GM10248 (cell line): ENCODE measurements around the gene BRD9.
A peak's percentile ranks its signal among the peaks of the same experiment; 100 is the strongest.

Experiments used
- CTCF ChIA-PET: fragments of 300-600 bp; sonication (Branson Sonifier 250); formaldehyde crosslinking; extraction: SDS; loops from one replicate; lab custom pipeline; 2021; ENCODE audit warnings: antibody characterized with exemption; lab: Yijun Ruan, JAX
- POLR2A ChIA-PET: fragments of 350-650 bp; sonication (Branson Sonifier 250); formaldehyde crosslinking; extraction: SDS; loops from one replicate; lab custom pipeline; 2020; ENCODE audit warnings: antibody characterized with exemption; lab: Yijun Ruan, JAX
- DNase-seq: peaks from one replicate; pipeline ENCODE4 v3.0.0; 2012; ENCODE audit errors: extremely low spot score
- CTCF ChIP-seq: IDR thresholded peaks from 2 replicates; pipeline ENCODE4 v1.5.1; 2012; ENCODE audit warnings: mild to moderate bottlenecking, low read depth; ENCODE audit errors: extremely low read depth, missing control alignments, control extremely low read depth

Gene BRD9

GRCh38 chr5:893711-894110 lies 1.1 kb upstream of the BRD9 start:
- no peak for TF ChIP-seq CTCF
- no peak for DNase-seq
- POLR2A ChIA-PET = no interaction called here
- CTCF ChIA-PET = interaction anchor here (0.7 to 5.4 kb wide), 5 partner anchors 10 to 705 kb away, joined by 3 to 38 read pairs (median 3); partner anchors contain the start of gene PDCD6

- no peak for DNase-seq
- CTCF ChIA-PET = interaction anchor here (0.7 to 5.4 kb wide), 7 partner anchors 11 to 705 kb away, joined by 3 to 38 read pairs (median 3); partner anchors contain the start of gene PDCD6
- no peak for TF ChIP-seq CTCF
- POLR2A ChIA-PET = no interaction called here
Measured at GRCh38 chr5:893137-893506, 521 bp upstream of the BRD9 start.

DNA sequence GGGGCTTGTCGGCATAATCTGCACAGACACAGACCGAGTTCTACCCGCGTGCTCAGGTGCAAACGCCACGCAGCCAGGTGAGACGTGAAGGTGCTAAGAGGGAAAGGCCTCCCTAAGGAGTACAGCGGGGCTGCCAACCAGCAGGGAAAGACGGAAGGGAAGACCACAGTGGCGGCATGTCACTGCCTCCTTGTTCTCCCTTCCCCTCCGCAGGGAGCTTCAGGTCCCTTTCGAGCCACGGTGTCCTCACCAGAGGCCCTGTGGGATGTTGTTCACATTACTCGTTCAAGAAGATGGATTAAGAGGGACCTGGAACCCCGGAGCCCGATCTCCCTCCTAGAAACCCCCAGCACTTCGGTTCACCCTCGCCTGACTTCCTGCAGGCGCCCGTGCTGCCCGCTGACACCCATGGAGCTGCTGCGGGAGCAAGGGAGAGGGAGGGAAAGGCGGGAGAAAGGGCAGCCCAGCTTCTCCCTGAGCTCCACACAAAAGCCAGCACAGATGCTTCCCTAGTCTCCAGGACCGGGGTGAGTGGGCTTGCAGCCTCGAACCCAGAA lies 686 bp downstream of the BRD9 start:
- ChIA-PET POLR2A (no interaction called here), CTCF (interaction anchor here (1.1 to 5.4 kb wide), 5 partner anchors 12 to 575 kb away, joined by 3 to 38 read pairs (median 3); partner anchors contain the start of gene AHRR)
- DNase-seq = peak; percentile 49
- TF ChIP-seq CTCF = no peak

DNA sequence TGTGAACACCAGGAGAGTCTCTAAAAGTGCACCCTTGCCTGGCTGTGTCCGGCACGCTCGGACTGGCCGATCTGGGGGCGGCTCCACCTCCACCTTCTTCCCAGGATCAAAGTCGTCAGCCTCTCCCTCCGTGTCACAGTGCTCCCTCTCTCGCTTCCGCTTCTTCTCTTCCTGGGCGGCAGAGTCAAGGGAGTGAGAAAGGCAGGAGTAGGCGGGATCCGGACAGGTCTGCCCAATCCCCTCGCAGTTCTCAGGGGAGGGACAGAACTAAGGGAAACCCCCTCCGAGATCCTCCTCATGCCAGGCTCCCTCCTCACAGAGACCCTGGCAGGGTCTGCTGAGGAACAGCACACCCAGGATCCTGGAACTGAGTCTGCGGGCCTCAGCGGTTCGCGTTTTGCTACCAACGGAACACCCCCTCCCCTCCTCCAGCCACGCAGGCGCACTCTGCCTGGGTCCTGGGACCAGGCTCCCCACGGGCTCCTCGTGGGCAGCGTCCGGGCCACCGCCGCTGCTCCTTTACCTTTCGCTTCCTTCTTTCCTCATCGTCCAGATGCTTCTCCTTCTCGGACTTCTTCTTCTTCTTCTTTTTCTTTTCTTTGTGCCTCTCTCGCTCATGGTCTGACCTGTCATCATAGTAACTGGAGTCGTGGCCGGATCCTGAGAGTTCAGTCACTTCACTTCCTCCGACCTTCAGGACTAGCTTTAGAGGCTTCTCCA lies 1.3 kb downstream of the BRD9 start:
- CTCF ChIA-PET = interaction anchor here (1.1 to 5.4 kb wide), 4 partner anchors 13 to 570 kb away, joined by 3 to 38 read pairs (median 5); partner anchors contain the start of gene AHRR
- DNase-seq = peak; percentile 54
- POLR2A ChIA-PET = no interaction called here
- no peak for TF ChIP-seq CTCF

DNA sequence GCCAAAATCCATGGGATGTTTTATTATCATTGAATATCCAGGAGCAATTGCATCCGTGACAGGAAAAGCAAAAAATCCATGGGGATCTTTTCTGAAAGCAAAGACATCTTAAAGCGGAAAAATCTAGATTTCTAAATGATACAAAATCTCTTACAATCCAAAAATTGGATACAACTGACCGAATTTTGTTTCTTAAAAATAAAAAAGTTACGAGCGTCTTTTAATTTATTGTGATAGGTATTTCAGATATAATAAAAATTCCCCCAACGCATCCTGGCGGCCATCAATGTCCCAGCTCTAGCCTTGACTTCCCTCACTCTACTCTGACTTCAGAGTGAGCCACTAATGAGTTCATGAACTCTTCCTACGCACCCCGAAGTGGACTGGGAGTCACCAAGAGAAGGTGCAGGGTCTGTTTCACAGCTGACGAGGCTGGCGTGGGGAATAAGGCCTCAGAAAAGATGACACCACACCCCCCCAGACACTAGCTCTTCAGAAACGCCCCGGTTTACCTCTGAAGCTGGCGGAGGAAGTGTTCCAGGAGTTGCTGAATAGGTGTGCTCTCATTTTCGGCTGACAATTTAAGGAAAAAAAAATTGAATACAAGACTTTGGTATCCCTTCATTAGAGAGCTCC lies 3.4 kb downstream of the BRD9 start:
- no peak for DNase-seq
- POLR2A ChIA-PET = no interaction called here
- no peak for TF ChIP-seq CTCF
- CTCF ChIA-PET = interaction anchor here (1.0 to 1.9 kb wide), 6 partner anchors 13 to 756 kb away, joined by 3 to 10 read pairs (median 3); no protein-coding TSS in a partner anchor

- TF ChIP-seq CTCF = no peak
- ChIA-PET CTCF (interaction anchor here (1.0 to 1.9 kb wide), 4 partner anchors 14 to 756 kb away, joined by 3 to 10 read pairs (median 4); no protein-coding TSS in a partner anchor), POLR2A (no interaction called here)
- DNase-seq = no peak
Measured at GRCh38 chr5:888638-889035, 4.0 kb downstream of the BRD9 start.
